HCT116 (cell line): ENCODE results near the gene AFAP1L2. TPM values are rescaled to one million over a fixed set of nuclear protein-coding genes. Genes with fewer than 3 reads are reported as not detected.

Experiments used
- ATAC-seq: fragments of 200-7000 bp; cut with Tn5 transposase; 2 replicates; pipeline ENCODE4 v1.9.1; 2020; ENCODE audit warnings: mild to moderate bottlenecking, moderate library complexity
- BruUV-seq: library from RNA; stranded (reverse); fragments of 400-500 nt; replicated peaks from 2 replicates; lab custom pipeline; 2021; lab: Mats Ljungman, UMichigan
- CTCF ChIA-PET: fragments of 300-600 bp; sonication (Branson Sonifier 250); formaldehyde crosslinking; loops from one replicate; lab custom pipeline; 2021; ENCODE audit warnings: antibody characterized with exemption; lab: Charles Lee
- POLR2A ChIA-PET: fragments of 300-600, 350-600 bp; sonication (Branson Sonifier 250); formaldehyde crosslinking; loops from one replicate; lab custom pipeline; 2021; ENCODE audit warnings: antibody characterized with exemption; lab: Charles Lee
- RAD21 ChIA-PET, 2 experiments: fragments of 300-600 bp; sonication (Branson Sonifier 250); formaldehyde crosslinking; loops; one replicate each; lab custom pipeline; 2023; ENCODE audit warnings: low total read pairs in 2 of 2; ENCODE audit not compliant: uncharacterized antibody in 2 of 2, unreplicated experiment in 2 of 2, low non-redundant PET in 1 of 2; lab: Charles Lee
- DNase-seq: peaks from one replicate; pipeline ENCODE4 v3.0.0-alpha.2; 2010; ENCODE audit warnings: low read depth, low spot score
- H2AFZ ChIP-seq: fragments of 200-600 bp; shearing (Covaris generic), sonication (generic); 2 replicates; pipeline ENCODE4 v1.6.1; 2017; ENCODE audit warnings: low read depth, mixed run types, mixed read lengths, antibody characterized with exemption, low read length; ENCODE audit not compliant: poor library complexity, severe bottlenecking
- H3K27ac ChIP-seq: 2 replicates; pipeline ENCODE4 v1.5.1; 2012; ENCODE audit warnings: low read depth, low read length
- H3K27me3 ChIP-seq: fragments of 200-600 bp; sonication (generic); 2 replicates; pipeline ENCODE4 v1.6.1; 2016; ENCODE audit warnings: mixed run types, low read length, mixed read lengths; ENCODE audit not compliant: insufficient read depth
- H3K36me3 ChIP-seq, 2 experiments: fragments of 200-500 bp in 1 of 2; fragments of 200-600 bp in 1 of 2; sonication (Bioruptor generic) in 1 of 2; sonication (generic) in 1 of 2; 2 replicates each; pipeline versions ENCODE4 v1.5.1 to v1.6.1; 2014 to 2016; ENCODE audit warnings: low read length in 2 of 2, inconsistent platforms in 1 of 2, mixed read lengths in 1 of 2, mixed run types in 1 of 2; ENCODE audit not compliant: insufficient read depth in 2 of 2, control insufficient read depth in 1 of 2
- H3K4me1 ChIP-seq, 2 experiments: fragments of 200-600 bp in 1 of 2; sonication (generic) in 1 of 2; 2 replicates each; pipeline versions ENCODE4 v1.5.1 to v1.6.1; 2012 to 2017; ENCODE audit warnings: low read length in 2 of 2, inconsistent platforms in 1 of 2, mild to moderate bottlenecking in 1 of 2, mixed read lengths in 1 of 2, mixed run types in 1 of 2, moderate library complexity in 1 of 2; ENCODE audit not compliant: insufficient read depth in 2 of 2, control insufficient read depth in 1 of 2
- H3K4me2 ChIP-seq: fragments of 200-600 bp; sonication (generic); 2 replicates; pipeline ENCODE4 v1.6.1; 2017; ENCODE audit warnings: mixed run types, low read length, mixed read lengths
- H3K4me3 ChIP-seq, 2 experiments: fragments of 200-600 bp in 1 of 2; sonication (generic) in 1 of 2; replicated peaks in 1 of 2; 2 replicates each; pipeline ENCODE4 v1.5.1; 2011 to 2016; ENCODE audit warnings: low read length in 2 of 2, control low read depth in 1 of 2, low read depth in 1 of 2, mild to moderate bottlenecking in 1 of 2, mixed read lengths in 1 of 2, mixed run types in 1 of 2
- H3K79me2 ChIP-seq: fragments of 200-600 bp; sonication (generic); 2 replicates; pipeline ENCODE4 v1.6.1; 2017; ENCODE audit warnings: mild to moderate bottlenecking, mixed run types, low read length, moderate library complexity, mixed read lengths; ENCODE audit not compliant: insufficient read depth
- H3K9ac ChIP-seq: fragments of 200-600 bp; sonication (generic); 2 replicates; pipeline ENCODE4 v1.6.1; 2016; ENCODE audit warnings: low read length, mixed read lengths
- H3K9me2 ChIP-seq: fragments of 200-600 bp; sonication (generic), shearing (Covaris generic); 2 replicates; pipeline ENCODE4 v1.6.1; 2017; ENCODE audit warnings: mixed run types, mild to moderate bottlenecking, moderate library complexity; ENCODE audit not compliant: insufficient read depth
- H3K9me3 ChIP-seq, 2 experiments: fragments of 200-500 bp in 1 of 2; fragments of 200-600 bp in 1 of 2; sonication (Bioruptor generic) in 1 of 2; sonication (generic) in 1 of 2; 2 replicates each; pipeline ENCODE4 v1.6.1; 2014 to 2017; ENCODE audit warnings: low read length in 2 of 2, mixed read lengths in 2 of 2, inconsistent platforms in 1 of 2, low read depth in 1 of 2, mild to moderate bottlenecking in 1 of 2, mixed run types in 1 of 2, moderate library complexity in 1 of 2; ENCODE audit not compliant: control insufficient read depth in 1 of 2, insufficient read depth in 1 of 2
- H4K20me1 ChIP-seq: fragments of 200-600 bp; sonication (generic), shearing (Covaris generic); 2 replicates; pipeline ENCODE4 v1.6.1; 2017; ENCODE audit warnings: mixed run types, mild to moderate bottlenecking, moderate library complexity; ENCODE audit not compliant: insufficient read depth
- CBX3 ChIP-seq: IDR thresholded peaks from 2 replicates; pipeline ENCODE4 v1.6.1; 2012; ENCODE audit warnings: low read depth
- EGR1 ChIP-seq: IDR thresholded peaks from 2 replicates; pipeline ENCODE4 v1.6.1; 2012; ENCODE audit warnings: low read depth
- ELF1 ChIP-seq: IDR thresholded peaks from 2 replicates; pipeline ENCODE4 v1.6.1; 2012; ENCODE audit warnings: low read depth, borderline replicate concordance
- EZH2 ChIP-seq: fragments of 200-600 bp; sonication (generic); IDR thresholded peaks from 2 replicates; pipeline ENCODE4 v1.6.1; 2017; ENCODE audit warnings: antibody characterized with exemption, mixed run types
- JUND ChIP-seq: IDR thresholded peaks from 2 replicates; pipeline ENCODE4 v1.6.1; 2012
- POLR2A ChIP-seq: IDR thresholded peaks from 2 replicates; pipeline ENCODE4 v1.7.0; 2011; ENCODE audit warnings: borderline replicate concordance; ENCODE audit not compliant: insufficient read depth, insufficient read length; ENCODE audit errors: extremely low read depth
- POLR2AphosphoS5 ChIP-seq: IDR thresholded peaks from 2 replicates; pipeline ENCODE4 v1.6.1; 2011; ENCODE audit warnings: mild to moderate bottlenecking, low read depth, low read length, moderate library complexity
- RAD21 ChIP-seq: IDR thresholded peaks from 2 replicates; pipeline ENCODE4 v1.6.1; 2012; ENCODE audit warnings: low read depth, mild to moderate bottlenecking
- SIN3A ChIP-seq: IDR thresholded peaks from 2 replicates; pipeline ENCODE4 v1.6.1; 2012; ENCODE audit warnings: low read depth
- SP1 ChIP-seq: IDR thresholded peaks from 2 replicates; pipeline ENCODE4 v1.6.1; 2012; ENCODE audit warnings: low read depth
- SRF ChIP-seq: IDR thresholded peaks from 2 replicates; pipeline ENCODE4 v1.6.1; 2012; ENCODE audit warnings: low read depth
- TCF7L2 ChIP-seq: IDR thresholded peaks from 2 replicates; pipeline ENCODE4 v1.7.0; 2011; ENCODE audit warnings: borderline replicate concordance, inconsistent platforms; ENCODE audit not compliant: insufficient read depth, insufficient read length; ENCODE audit errors: extremely low read depth
- YY1 ChIP-seq: IDR thresholded peaks from 2 replicates; pipeline ENCODE4 v1.6.1; 2011; ENCODE audit warnings: low read length, low read depth, moderate library complexity, mild to moderate bottlenecking; ENCODE audit not compliant: insufficient replicate concordance; ENCODE audit errors: extremely low read depth
- ZFX ChIP-seq: fragments of 450-650 bp; IDR thresholded peaks from 2 replicates; pipeline ENCODE4 v1.6.1; 2017
- ZNF274 ChIP-seq: fragments of 200-500 bp; sonication (Bioruptor generic); IDR thresholded peaks from 2 replicates; pipeline ENCODE4 v1.6.1; 2014; ENCODE audit warnings: mild to moderate bottlenecking, low read depth, low read length, inconsistent platforms
- intact Hi-C: fragments of 100-400 bp; cut with micrococcal nuclease; formaldehyde crosslinking; loops from 2 replicates; pipeline ENCODE4 v1.10.0; 2022
- total RNA-seq: library from RNA; stranded (reverse); gene quantifications from one replicate; pipeline ENCODE4 v1.2.1, GENCODE V29; 2021; ENCODE audit not compliant: unreplicated experiment
- TF ChIP-seq, protein P1 (sequence below): IDR thresholded peaks from 2 replicates; pipeline ENCODE4 v1.6.1; 2012
- TF ChIP-seq, protein P2 (sequence below), 3 experiments: fragments of 200-600 bp in 1 of 3; sonication (generic) in 1 of 3; IDR thresholded peaks in 2 of 3; conservative IDR thresholded peaks in 1 of 3; 2 replicates each; pipeline ENCODE4 v1.5.1; 2012 to 2017; ENCODE audit warnings: low read depth in 2 of 3, low read length in 2 of 3, antibody characterized with exemption in 1 of 3, borderline replicate concordance in 1 of 3, control low read depth in 1 of 3, mild to moderate bottlenecking in 1 of 3, mixed read lengths in 1 of 3, mixed run types in 1 of 3, moderate library complexity in 1 of 3; ENCODE audit not compliant: insufficient read depth in 1 of 3
- TF ChIP-seq, protein P3 (sequence below): IDR thresholded peaks from 2 replicates; pipeline ENCODE4 v1.6.1; 2011; ENCODE audit warnings: mild to moderate bottlenecking, low read length, moderate library complexity; ENCODE audit not compliant: insufficient replicate concordance; ENCODE audit errors: extremely low read depth
- TF ChIP-seq, protein P4 (sequence below): IDR thresholded peaks from 2 replicates; pipeline ENCODE4 v1.6.1; 2012
- TF ChIP-seq, protein P5 (sequence below): IDR thresholded peaks from 2 replicates; pipeline ENCODE4 v1.6.1; 2012; ENCODE audit warnings: low read depth

The AFAP1L2 gene
- total RNA-seq, 1 experiment from 2014 or later: 0.93 TPM

DNA sequence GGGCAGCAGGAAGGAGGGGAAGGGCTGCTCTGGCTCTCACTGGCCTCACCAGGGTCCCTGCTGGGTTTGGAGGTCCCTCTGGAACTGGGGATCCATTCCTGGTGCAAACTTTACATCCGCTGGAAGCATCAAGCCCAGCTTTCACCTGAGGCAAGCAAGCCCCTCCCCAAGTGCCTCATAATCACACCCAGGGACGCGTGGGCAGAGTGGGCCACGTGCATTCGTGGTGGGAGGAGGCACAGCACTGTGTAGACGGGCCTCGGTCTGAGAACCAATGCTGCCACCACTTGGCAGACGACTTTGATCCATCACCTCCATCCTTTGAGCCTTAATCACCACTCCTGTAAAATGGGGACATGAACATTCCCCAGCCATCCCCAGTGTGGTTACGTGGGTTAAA, 91.2 kb downstream of the AFAP1L2 start:
- RAD21 ChIA-PET: no interaction called here

More for the DNA sequence above, 91.2 kb downstream of the AFAP1L2 start:
- Histone ChIP-seq H3K36me3 (no peaks in the 10 kb centered on the region), H3K4me2 (no peak overlapping the region), H3K27ac (no peak overlapping the region), H3K9ac (no peak overlapping the region), H3K9me2 (no peaks in the 10 kb centered on the region), H3K79me2 (no peaks in the 10 kb centered on the region), H3K9me3 (no peaks in the 10 kb centered on the region), H3K27me3 (peaks cover 93% of the 10 kb centered on the region), H2AFZ (no peak overlapping the region), H4K20me1 (no peaks in the 10 kb centered on the region; the same call in 1 of the 2 replicates), H3K4me3 (no peak overlapping the region), H3K4me1 (no peaks in the 10 kb centered on the region)
- CTCF ChIA-PET: no interaction called here
- POLR2A ChIA-PET: no interaction called here
- no peak for DNase-seq
- ATAC-seq: no peak
- intact Hi-C loops: no loop called here
- TF ChIP-seq SIN3A (no peak), TCF7L2 (no peak), EGR1 (no peak), ELF1 (no peak), SRF (no peak), EZH2 (no peak), CBX3 (no peak), RAD21 (no peak), YY1 (no peak), POLR2A (no peak), ZFX (no peak), SP1 (no peak), JUND (no peak), ZNF274 (no peak), POLR2AphosphoS5 (no peak)
- TF ChIP-seq, protein P1, sequence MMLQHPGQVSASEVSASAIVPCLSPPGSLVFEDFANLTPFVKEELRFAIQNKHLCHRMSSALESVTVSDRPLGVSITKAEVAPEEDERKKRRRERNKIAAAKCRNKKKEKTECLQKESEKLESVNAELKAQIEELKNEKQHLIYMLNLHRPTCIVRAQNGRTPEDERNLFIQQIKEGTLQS: no peak
- TF ChIP-seq, protein P2, sequence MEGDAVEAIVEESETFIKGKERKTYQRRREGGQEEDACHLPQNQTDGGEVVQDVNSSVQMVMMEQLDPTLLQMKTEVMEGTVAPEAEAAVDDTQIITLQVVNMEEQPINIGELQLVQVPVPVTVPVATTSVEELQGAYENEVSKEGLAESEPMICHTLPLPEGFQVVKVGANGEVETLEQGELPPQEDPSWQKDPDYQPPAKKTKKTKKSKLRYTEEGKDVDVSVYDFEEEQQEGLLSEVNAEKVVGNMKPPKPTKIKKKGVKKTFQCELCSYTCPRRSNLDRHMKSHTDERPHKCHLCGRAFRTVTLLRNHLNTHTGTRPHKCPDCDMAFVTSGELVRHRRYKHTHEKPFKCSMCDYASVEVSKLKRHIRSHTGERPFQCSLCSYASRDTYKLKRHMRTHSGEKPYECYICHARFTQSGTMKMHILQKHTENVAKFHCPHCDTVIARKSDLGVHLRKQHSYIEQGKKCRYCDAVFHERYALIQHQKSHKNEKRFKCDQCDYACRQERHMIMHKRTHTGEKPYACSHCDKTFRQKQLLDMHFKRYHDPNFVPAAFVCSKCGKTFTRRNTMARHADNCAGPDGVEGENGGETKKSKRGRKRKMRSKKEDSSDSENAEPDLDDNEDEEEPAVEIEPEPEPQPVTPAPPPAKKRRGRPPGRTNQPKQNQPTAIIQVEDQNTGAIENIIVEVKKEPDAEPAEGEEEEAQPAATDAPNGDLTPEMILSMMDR (IDR thresholded peaks at IDR 0.05 in 2 of 3, conservative IDR thresholded peaks at IDR 0.05 in 1 of 3; ENCODE audit: borderline replicate concordance in 1 of 3, insufficient read depth in 1 of 3, low read depth in 2 of 3, low read length in 2 of 3): no peak
- TF ChIP-seq, protein P3, sequence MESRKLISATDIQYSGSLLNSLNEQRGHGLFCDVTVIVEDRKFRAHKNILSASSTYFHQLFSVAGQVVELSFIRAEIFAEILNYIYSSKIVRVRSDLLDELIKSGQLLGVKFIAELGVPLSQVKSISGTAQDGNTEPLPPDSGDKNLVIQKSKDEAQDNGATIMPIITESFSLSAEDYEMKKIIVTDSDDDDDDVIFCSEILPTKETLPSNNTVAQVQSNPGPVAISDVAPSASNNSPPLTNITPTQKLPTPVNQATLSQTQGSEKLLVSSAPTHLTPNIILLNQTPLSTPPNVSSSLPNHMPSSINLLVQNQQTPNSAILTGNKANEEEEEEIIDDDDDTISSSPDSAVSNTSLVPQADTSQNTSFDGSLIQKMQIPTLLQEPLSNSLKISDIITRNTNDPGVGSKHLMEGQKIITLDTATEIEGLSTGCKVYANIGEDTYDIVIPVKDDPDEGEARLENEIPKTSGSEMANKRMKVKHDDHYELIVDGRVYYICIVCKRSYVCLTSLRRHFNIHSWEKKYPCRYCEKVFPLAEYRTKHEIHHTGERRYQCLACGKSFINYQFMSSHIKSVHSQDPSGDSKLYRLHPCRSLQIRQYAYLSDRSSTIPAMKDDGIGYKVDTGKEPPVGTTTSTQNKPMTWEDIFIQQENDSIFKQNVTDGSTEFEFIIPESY: no peak
- TF ChIP-seq, protein P4, sequence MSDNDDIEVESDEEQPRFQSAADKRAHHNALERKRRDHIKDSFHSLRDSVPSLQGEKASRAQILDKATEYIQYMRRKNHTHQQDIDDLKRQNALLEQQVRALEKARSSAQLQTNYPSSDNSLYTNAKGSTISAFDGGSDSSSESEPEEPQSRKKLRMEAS: no peak
- TF ChIP-seq, protein P5, sequence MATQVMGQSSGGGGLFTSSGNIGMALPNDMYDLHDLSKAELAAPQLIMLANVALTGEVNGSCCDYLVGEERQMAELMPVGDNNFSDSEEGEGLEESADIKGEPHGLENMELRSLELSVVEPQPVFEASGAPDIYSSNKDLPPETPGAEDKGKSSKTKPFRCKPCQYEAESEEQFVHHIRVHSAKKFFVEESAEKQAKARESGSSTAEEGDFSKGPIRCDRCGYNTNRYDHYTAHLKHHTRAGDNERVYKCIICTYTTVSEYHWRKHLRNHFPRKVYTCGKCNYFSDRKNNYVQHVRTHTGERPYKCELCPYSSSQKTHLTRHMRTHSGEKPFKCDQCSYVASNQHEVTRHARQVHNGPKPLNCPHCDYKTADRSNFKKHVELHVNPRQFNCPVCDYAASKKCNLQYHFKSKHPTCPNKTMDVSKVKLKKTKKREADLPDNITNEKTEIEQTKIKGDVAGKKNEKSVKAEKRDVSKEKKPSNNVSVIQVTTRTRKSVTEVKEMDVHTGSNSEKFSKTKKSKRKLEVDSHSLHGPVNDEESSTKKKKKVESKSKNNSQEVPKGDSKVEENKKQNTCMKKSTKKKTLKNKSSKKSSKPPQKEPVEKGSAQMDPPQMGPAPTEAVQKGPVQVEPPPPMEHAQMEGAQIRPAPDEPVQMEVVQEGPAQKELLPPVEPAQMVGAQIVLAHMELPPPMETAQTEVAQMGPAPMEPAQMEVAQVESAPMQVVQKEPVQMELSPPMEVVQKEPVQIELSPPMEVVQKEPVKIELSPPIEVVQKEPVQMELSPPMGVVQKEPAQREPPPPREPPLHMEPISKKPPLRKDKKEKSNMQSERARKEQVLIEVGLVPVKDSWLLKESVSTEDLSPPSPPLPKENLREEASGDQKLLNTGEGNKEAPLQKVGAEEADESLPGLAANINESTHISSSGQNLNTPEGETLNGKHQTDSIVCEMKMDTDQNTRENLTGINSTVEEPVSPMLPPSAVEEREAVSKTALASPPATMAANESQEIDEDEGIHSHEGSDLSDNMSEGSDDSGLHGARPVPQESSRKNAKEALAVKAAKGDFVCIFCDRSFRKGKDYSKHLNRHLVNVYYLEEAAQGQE: no peak
- no TSS peak for BruUV-seq
